Glutamatergic neuron (in vitro differentiated cells): Measurements from ENCODE around the gene CORO1A. TPM values are rescaled to one million over a fixed set of nuclear protein-coding genes. Genes with fewer than 3 reads are reported as not detected.
"Not testable (repeated sequence)": the region's sequence is repeated elsewhere in the genome, so short reads cannot be mapped to it uniquely, and the experiment has no call there.

Experiments
- DNase-seq: peaks from one replicate; pipeline ENCODE4 v3.0.0; 2022
- H3K27ac Mint-ChIP-seq: one replicate; pipeline ENCODE4 v1.8.0; 2020; ENCODE audit warnings: mild to moderate bottlenecking, mixed read lengths, inconsistent platforms; ENCODE audit not compliant: unreplicated experiment
- H3K27me3 Mint-ChIP-seq: one replicate; pipeline ENCODE4 v1.8.0; 2020; ENCODE audit warnings: mild to moderate bottlenecking, moderate library complexity, mixed read lengths, inconsistent platforms; ENCODE audit not compliant: unreplicated experiment
- H3K36me3 Mint-ChIP-seq: one replicate; pipeline ENCODE4 v1.8.0; 2020; ENCODE audit warnings: mild to moderate bottlenecking, mixed read lengths, inconsistent platforms; ENCODE audit not compliant: unreplicated experiment
- H3K4me1 Mint-ChIP-seq: one replicate; pipeline ENCODE4 v1.8.0; 2020; ENCODE audit warnings: mild to moderate bottlenecking, low read depth, mixed read lengths, inconsistent platforms; ENCODE audit not compliant: unreplicated experiment
- H3K4me3 Mint-ChIP-seq: one replicate; pipeline ENCODE4 v1.8.0; 2020; ENCODE audit warnings: mild to moderate bottlenecking, mixed read lengths, inconsistent platforms; ENCODE audit not compliant: unreplicated experiment
- H3K9me3 Mint-ChIP-seq: one replicate; pipeline ENCODE4 v1.8.0; 2020; ENCODE audit warnings: mild to moderate bottlenecking, moderate library complexity, mixed read lengths, inconsistent platforms; ENCODE audit not compliant: unreplicated experiment
- total RNA-seq: library from RNA; stranded (reverse); fragmentation: NEBNext Ultra II Directional; extraction: Animal tissue kit (Norgen Biotek cat#: 25700); gene quantifications from one replicate; pipeline ENCODE4 v1.2.1, GENCODE V29; 2021; ENCODE audit not compliant: unreplicated experiment

Gene CORO1A
- total RNA-seq, 1 donor from 2014 or later = 75.2 TPM

- not testable (repeated sequence) for H3K27me3 Mint-ChIP-seq, H3K4me3 Mint-ChIP-seq, H3K36me3 Mint-ChIP-seq, H3K27ac Mint-ChIP-seq, H3K4me1 Mint-ChIP-seq, DNase-seq, H3K9me3 Mint-ChIP-seq
Measured at GRCh38 chr16:30199608-30200343, 16.4 kb downstream of the CORO1A start.

GRCh38 chr16:30205541-30206236, 22.3 kb downstream of the CORO1A start:
- H3K4me3 Mint-ChIP-seq, H3K36me3 Mint-ChIP-seq, H3K27me3 Mint-ChIP-seq, H3K9me3 Mint-ChIP-seq, H3K4me1 Mint-ChIP-seq, H3K27ac Mint-ChIP-seq: not testable (repeated sequence)
- peak; percentile 28 for DNase-seq

DNA sequence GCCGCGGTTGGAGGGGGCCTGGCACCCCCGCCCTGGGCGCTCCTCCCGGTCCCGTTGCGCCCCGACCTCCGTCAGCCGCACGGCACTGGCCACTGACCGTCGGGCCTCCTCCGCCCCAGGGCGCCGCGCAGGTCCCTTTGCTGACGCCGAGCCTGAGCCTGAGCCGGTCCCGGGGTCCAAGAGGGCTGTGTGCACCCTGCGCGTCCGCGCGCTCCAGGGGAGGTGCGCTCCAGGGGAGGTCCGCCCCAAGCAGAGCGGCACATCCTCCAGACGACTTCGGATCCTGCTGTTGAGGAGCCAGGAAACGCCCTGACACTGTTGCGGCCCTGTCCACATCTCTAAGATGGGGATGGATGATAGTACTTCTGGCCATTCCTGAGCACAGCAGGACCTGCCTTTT, 22.9 kb downstream of the CORO1A start:
- not testable (repeated sequence) for H3K9me3 Mint-ChIP-seq, H3K4me1 Mint-ChIP-seq, H3K27me3 Mint-ChIP-seq, H3K27ac Mint-ChIP-seq, DNase-seq, H3K4me3 Mint-ChIP-seq, H3K36me3 Mint-ChIP-seq

DNA sequence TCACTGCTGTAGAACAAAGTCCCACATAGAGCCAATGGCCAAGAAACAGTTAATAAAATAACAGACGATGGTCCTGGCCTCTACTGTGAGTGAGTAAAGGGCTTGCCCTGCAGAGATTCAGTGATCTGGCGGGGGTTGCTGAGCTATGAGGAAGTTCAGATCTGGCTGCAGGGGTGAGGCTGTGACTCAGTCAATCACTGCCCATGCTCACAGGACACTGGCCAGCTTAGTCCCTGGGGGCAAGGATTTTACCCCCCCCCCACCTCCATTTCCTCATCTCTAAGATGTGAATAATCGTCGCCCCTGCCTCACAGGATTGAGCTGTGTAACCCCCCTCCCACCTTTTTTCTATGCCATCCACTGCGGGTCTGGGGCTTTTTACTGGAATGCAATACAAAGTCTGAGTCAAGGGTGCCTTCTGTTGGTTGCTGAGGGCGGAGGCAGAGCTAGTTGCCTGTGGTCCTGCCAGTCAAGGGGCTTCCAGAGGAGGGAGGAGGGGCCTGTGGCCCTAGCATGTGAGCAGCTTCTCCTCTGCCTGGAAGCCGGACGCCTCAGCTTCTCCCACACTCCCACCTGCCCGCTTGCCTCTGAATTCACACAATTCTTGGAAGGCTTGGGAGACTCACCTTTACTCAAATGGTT, 23.8 kb downstream of the CORO1A start:
- H3K4me1 Mint-ChIP-seq, H3K27ac Mint-ChIP-seq, H3K27me3 Mint-ChIP-seq, H3K4me3 Mint-ChIP-seq, H3K9me3 Mint-ChIP-seq, H3K36me3 Mint-ChIP-seq: not testable (repeated sequence)
- DNase-seq = peak; percentile 18

- not testable (repeated sequence) for DNase-seq, H3K4me3 Mint-ChIP-seq, H3K27ac Mint-ChIP-seq, H3K9me3 Mint-ChIP-seq, H3K36me3 Mint-ChIP-seq, H3K27me3 Mint-ChIP-seq, H3K4me1 Mint-ChIP-seq
Measured at GRCh38 chr16:30209032-30209431, 25.6 kb downstream of the CORO1A start.

DNA sequence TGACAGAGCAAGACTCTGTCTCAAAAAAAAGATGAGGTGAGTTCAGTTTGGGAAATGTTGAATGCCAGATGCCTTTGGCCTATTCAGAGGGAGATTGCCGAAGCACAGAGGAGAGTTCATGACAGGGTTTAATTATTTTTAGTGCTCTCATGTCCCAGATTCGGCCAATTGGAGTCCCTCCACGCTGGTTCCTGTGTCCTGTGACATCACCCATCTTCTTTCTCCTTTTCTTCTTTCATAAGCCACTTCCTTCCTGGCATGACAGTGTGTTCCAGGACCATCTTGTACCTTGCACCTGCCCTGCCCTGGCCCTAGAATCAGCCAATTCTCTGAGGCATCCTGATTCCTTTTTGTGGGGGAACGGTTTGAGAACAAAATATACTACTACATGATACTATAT, 28.0 kb downstream of the CORO1A start:
- H3K4me1 Mint-ChIP-seq, H3K27me3 Mint-ChIP-seq, H3K36me3 Mint-ChIP-seq, H3K27ac Mint-ChIP-seq, H3K9me3 Mint-ChIP-seq, DNase-seq, H3K4me3 Mint-ChIP-seq: not testable (repeated sequence)

- not testable (repeated sequence) for H3K27ac Mint-ChIP-seq, H3K4me3 Mint-ChIP-seq, H3K9me3 Mint-ChIP-seq, H3K4me1 Mint-ChIP-seq, H3K27me3 Mint-ChIP-seq, H3K36me3 Mint-ChIP-seq, DNase-seq
Measured at GRCh38 chr16:30217082-30217481, 33.7 kb downstream of the CORO1A start.

Other genes with a start within 250 kb of the CORO1A start
- 88.0 TPM for gene TMEM219, start 221.5 kb upstream of the CORO1A start, total RNA-seq
- 58.5 TPM for gene TAOK2, start 209.7 kb upstream of the CORO1A start, total RNA-seq
- 12.2 TPM for gene HIRIP3, start 188.0 kb upstream of the CORO1A start, total RNA-seq
- 71.4 TPM for gene INO80E, start 187.4 kb upstream of the CORO1A start, total RNA-seq
- gene DOC2A, start 172.6 kb upstream of the CORO1A start, total RNA-seq = 4.2 TPM
- not detected for gene C16orf92, start 160.4 kb upstream of the CORO1A start, total RNA-seq
- gene TLCD3B, start 152.3 kb upstream of the CORO1A start, total RNA-seq = 253 TPM
- 437 TPM for gene ALDOA, start 117.8 kb upstream of the CORO1A start, total RNA-seq
- gene PPP4C, start 107.6 kb upstream of the CORO1A start, total RNA-seq = 124 TPM
- gene TBX6, start 91.7 kb upstream of the CORO1A start, total RNA-seq = 0.86 TPM
- 57.9 TPM for gene YPEL3, start 87.4 kb upstream of the CORO1A start, total RNA-seq
- 4.9 TPM for gene GDPD3, start 70.1 kb upstream of the CORO1A start, total RNA-seq
- 63.0 TPM for gene MAPK3, start 60.4 kb upstream of the CORO1A start, total RNA-seq
- 74.6 TPM for gene BOLA2B, start 10.1 kb downstream of the CORO1A start, total RNA-seq
- 16.6 TPM for gene SLX1A, start 10.3 kb downstream of the CORO1A start, total RNA-seq
- gene SULT1A3, start 15.7 kb downstream of the CORO1A start, total RNA-seq = 15.8 TPM
- gene NPIPB13, start 64.9 kb downstream of the CORO1A start, total RNA-seq = 27.5 TPM
- gene CD2BP2, start 171.7 kb downstream of the CORO1A start, total RNA-seq = 77.8 TPM
- 85.2 TPM for gene TBC1D10B, start 186.9 kb downstream of the CORO1A start, total RNA-seq
- gene MYL11, start 191.2 kb downstream of the CORO1A start, total RNA-seq = not detected
- 2.9 TPM for gene SEPTIN1, start 199.0 kb downstream of the CORO1A start, total RNA-seq
- 74.7 TPM for gene ZNF48, start 211.8 kb downstream of the CORO1A start, total RNA-seq
- 7.8 TPM for gene ZNF771, start 224.0 kb downstream of the CORO1A start, total RNA-seq
- 37.6 TPM for gene DCTPP1, start 246.4 kb downstream of the CORO1A start, total RNA-seq